ENCODE results near the gene BTN1A1.

- TF ChIP-seq CTCF (IDR thresholded peaks at IDR 0.05 in 4 of 5, conservative IDR thresholded peaks at IDR 0.05 in 1 of 5): no peak
- TF ChIP-seq POLR2A (IDR thresholded peaks at IDR 0.05): no peak
Observed at GRCh38 chr6:26452631-26453235, 47.4 kb upstream of the BTN1A1 start.
